BJ (cell line): ENCODE data around the gene ZNF618. TPM values are rescaled to one million over a fixed set of nuclear protein-coding genes. Genes with fewer than 3 reads are reported as not detected.

Source experiments
- CTCF ChIA-PET: fragments of 350-600 bp; formaldehyde crosslinking; extraction: SDS; loops from one replicate; lab custom pipeline; 2021; ENCODE audit warnings: antibody characterized with exemption, inconsistent platforms; lab: Yijun Ruan, JAX
- POLR2A ChIA-PET: fragments of 300-600 bp; sonication (Branson Sonifier 250); formaldehyde crosslinking; extraction: SDS; loops from one replicate; lab custom pipeline; 2021; ENCODE audit warnings: antibody characterized with exemption; lab: Charles Lee
- DNase-seq: peaks from one replicate; pipeline ENCODE4 v3.0.0-alpha.2; 2011; ENCODE audit warnings: low read depth
- H3K27me3 ChIP-seq: 2 replicates; pipeline ENCODE4 v1.6.0; 2011; ENCODE audit warnings: low read length; ENCODE audit not compliant: control insufficient read depth, insufficient read depth
- H3K36me3 ChIP-seq: 2 replicates; pipeline ENCODE4 v1.5.1; 2011; ENCODE audit warnings: low read length; ENCODE audit not compliant: control insufficient read depth, insufficient read depth
- H3K4me3 ChIP-seq: 2 replicates; pipeline ENCODE4 v1.5.1; 2011; ENCODE audit warnings: low read depth, mild to moderate bottlenecking, control low read depth, low read length
- polyA plus RNA-seq: library from polyadenylated mRNA; depleted of rRNA; stranded (reverse); fragments of >200 nt; gene quantifications from 2 replicates; pipeline ENCODE4 v1.2.3, GENCODE V29; 2011
- TF ChIP-seq, protein P1 (sequence below): IDR thresholded peaks from 2 replicates; pipeline ENCODE4 v1.5.1; 2011; ENCODE audit warnings: low read depth, mild to moderate bottlenecking, control low read depth, inconsistent platforms, low read length, moderate library complexity; ENCODE audit not compliant: insufficient read depth

Gene ZNF618
- polyA plus RNA-seq, 1 experiment, result 5.4 TPM

DNA sequence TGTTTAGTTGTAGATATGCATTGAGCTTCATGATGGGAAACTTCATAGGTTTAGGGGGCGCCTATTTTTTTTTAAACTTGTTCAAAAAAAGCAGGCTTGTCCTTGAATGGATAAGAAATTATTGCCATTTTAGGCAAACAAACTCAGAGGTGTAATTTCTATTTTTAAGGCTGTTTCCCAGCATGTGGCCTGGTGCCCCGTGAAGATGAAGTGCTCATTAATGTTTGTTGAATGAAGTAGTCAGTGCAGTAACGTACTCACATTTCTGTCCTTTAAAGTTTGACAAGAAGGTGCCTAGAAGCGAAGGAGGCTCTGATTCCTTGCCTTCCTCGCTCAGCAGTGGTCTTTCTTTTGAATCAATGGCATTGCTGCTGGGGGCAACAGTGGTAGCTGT lies 54.3 kb downstream of the ZNF618 start:
- H3K4me3 ChIP-seq, result no peak overlapping the region
- TF ChIP-seq, protein P1, sequence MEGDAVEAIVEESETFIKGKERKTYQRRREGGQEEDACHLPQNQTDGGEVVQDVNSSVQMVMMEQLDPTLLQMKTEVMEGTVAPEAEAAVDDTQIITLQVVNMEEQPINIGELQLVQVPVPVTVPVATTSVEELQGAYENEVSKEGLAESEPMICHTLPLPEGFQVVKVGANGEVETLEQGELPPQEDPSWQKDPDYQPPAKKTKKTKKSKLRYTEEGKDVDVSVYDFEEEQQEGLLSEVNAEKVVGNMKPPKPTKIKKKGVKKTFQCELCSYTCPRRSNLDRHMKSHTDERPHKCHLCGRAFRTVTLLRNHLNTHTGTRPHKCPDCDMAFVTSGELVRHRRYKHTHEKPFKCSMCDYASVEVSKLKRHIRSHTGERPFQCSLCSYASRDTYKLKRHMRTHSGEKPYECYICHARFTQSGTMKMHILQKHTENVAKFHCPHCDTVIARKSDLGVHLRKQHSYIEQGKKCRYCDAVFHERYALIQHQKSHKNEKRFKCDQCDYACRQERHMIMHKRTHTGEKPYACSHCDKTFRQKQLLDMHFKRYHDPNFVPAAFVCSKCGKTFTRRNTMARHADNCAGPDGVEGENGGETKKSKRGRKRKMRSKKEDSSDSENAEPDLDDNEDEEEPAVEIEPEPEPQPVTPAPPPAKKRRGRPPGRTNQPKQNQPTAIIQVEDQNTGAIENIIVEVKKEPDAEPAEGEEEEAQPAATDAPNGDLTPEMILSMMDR, result no peak
- H3K27me3 ChIP-seq, result no peaks in the 10 kb centered on the region
- DNase-seq, result no peak
- no peaks in the 10 kb centered on the region; the same call in 1 of the 2 replicates for H3K36me3 ChIP-seq
- ChIA-PET CTCF (interaction anchor here (0.7 kb wide), 1 partner anchor 17 kb away, joined by 3 read pairs; no protein-coding TSS in a partner anchor), POLR2A (no interaction called here)

DNA sequence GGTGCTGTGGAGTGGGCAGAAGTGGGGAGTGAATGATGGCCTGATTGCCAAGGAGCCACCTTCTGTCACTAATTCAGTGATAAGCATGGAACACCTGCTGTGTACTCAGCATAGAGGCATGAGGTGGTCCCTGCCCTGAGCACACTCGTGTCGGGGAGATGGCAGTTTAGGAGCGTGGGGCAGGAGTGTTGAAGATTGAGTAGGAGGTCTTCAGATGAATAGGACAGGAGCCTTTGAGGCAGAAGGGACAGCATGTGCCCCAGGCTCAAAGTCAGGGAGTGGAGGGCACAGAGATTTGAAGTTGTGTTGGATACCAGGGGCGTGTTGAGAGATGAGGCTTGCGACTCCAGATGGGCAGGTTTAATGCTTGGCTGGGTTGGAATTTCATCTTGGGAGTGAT lies 55.0 kb downstream of the ZNF618 start:
- CTCF ChIA-PET, result no interaction called here
- Histone ChIP-seq H3K4me3 (no peak overlapping the region), H3K36me3 (peaks cover 1% of the 10 kb centered on the region; the same call in 1 of the 2 replicates), H3K27me3 (no peaks in the 10 kb centered on the region)
- DNase-seq, result no peak
- TF ChIP-seq, protein P1, result no peak
- POLR2A ChIA-PET, result no interaction called here

DNA sequence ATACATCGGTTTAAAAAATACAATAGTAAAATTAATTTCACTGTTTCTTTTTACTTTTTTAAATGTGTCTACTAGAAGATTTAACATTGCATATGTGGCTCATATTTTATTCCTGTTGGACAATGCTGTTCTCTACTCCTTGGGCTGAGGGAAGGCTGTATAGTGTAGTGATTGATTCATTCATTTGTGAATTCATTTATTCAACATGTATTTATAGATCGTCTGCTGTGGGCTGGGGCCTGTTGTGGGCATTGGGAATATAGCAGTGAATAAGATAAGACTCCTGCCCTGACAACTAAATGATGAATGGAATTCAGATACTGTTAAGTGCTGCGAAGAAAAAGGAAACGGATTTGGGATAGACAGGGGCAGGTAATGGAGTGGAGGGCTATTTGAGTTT lies 55.7 kb downstream of the ZNF618 start:
- Histone ChIP-seq H3K27me3 (no peaks in the 10 kb centered on the region), H3K36me3 (peaks cover 1% of the 10 kb centered on the region; the same call in 1 of the 2 replicates), H3K4me3 (no peak overlapping the region)
- POLR2A ChIA-PET, result no interaction called here
- CTCF ChIA-PET, result no interaction called here
- TF ChIP-seq, protein P1, result no peak
- DNase-seq, result no peak

DNA sequence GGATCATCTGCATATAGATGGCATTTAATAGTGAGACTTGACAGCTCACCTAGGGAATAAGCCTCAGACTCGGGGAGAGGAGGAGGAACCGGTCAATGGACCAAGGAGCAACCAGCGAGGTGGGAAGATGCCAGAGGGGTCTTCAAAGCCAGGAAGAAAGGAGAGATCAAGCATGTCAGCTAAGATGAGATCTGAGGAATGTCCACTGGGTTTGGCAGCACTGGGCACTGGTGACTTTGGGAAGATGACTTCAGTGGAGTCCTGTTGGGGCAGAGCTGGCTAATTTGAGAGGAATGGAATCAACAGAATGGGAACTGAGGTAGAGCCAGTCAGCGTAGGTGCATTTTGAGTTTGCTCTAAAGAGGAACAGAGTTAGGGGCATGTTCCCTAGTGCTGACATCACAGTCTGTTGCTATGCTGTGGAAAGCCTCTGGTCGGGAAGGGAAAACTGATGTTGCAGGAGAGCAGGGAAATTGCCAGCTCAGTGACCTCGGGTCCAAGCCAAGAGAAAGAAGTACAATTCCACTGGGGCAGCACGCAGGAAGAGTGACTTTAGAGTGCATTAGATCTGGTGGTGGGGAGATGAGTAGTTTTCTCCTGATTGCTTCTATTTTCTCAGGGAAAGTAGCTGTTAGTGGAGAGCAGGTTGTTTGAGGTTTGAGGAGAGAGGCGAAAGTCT lies 56.9 kb downstream of the ZNF618 start:
- ChIA-PET POLR2A (no interaction called here), CTCF (no interaction called here)
- TF ChIP-seq, protein P1, result no peak
- DNase-seq, result no peak
- no peaks in the 10 kb centered on the region for H3K27me3 ChIP-seq
- no peak overlapping the region for H3K4me3 ChIP-seq
- H3K36me3 ChIP-seq, result peaks cover 1% of the 10 kb centered on the region; the same call in 1 of the 2 replicates

DNA sequence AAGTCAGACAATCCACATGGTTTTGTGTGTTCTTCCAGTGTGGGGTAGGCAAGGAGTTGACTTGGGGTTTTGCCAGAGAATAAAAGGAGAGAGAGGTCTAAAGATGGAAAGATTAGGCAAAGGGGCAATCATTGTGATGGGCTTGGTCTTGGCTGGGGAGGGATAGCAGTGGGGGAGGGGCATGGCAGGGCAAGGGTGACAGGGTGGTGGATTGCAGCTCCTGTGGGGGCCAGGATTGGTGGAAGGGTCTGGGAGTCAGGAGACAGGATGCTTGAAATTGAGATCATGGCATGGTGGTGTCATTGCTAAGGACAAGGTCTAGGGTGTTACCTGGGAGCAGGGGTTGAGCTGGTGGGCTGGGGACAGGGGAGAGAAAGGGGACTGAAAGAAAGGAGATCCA lies 57.6 kb downstream of the ZNF618 start:
- DNase-seq, result no peak
- TF ChIP-seq, protein P1, result no peak
- CTCF ChIA-PET, result no interaction called here
- POLR2A ChIA-PET, result no interaction called here
- peaks cover 1% of the 10 kb centered on the region; the same call in 1 of the 2 replicates for H3K36me3 ChIP-seq
- no peaks in the 10 kb centered on the region for H3K27me3 ChIP-seq
- H3K4me3 ChIP-seq, result no peak overlapping the region
